NT2/D1 (cell line): ENCODE results near the gene PRADC1.

Experiments used
- SUZ12 ChIP-seq: IDR thresholded peaks from 2 replicates; pipeline ENCODE4 v1.6.1; 2011; ENCODE audit not compliant: insufficient read length, insufficient read depth; ENCODE audit errors: extremely low read depth
- YY1 ChIP-seq: IDR thresholded peaks from 2 replicates; pipeline ENCODE4 v1.6.1; 2011; ENCODE audit not compliant: insufficient read length, insufficient read depth
- ZNF274 ChIP-seq: IDR thresholded peaks from 2 replicates; pipeline ENCODE4 v1.6.1; 2011; ENCODE audit warnings: mild to moderate bottlenecking, low read depth, low read length

DNA sequence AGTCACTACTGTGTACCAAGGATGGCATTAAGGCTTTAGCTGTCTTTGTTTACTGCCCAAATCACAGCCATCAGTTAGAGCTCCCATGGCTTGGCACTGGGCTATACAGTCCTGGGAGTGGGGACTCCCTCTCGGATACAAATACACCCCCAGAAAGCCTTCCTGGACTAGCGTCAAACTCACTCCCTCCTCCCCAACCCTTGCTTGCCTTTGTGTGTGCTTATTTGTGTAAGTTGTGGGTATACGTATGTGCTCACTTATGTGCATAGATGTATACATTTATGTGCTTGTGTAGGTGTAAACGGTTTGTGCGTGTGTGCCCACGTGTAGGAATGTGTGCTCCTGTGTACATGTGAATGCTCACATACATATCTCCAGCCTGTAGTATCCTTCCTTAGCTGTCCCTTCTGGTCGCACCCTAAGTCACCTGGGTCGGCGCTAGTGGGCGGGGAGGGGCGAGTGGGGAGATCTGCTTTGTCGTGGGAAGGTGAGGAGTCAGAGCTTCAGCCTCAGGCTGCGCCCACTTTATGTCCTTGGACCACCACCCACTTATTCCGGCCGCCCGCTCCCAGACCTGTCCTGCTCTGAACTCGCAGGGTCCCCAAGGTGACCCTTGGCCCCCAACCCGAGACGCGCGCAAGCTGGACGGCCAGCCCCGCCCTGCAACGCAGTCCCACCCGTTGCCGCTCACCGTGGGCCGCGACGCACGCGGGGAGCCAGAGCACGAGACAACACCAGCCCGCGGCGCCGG, 461 bp downstream of the PRADC1 start:
- TF ChIP-seq YY1 (no peak), ZNF274 (no peak), SUZ12 (no peak)
